HepG2 (cell line): ENCODE measurements around the gene JAKMIP2. TPM values are rescaled to one million over a fixed set of nuclear protein-coding genes. Genes with fewer than 3 reads are reported as not detected.

Experiments
- ATAC-seq: fragments of 200-7000 bp; cut with Tn5 transposase; 3 replicates; pipeline ENCODE4 v1.9.1; 2020; ENCODE audit warnings: mild to moderate bottlenecking, moderate library complexity
- BruUV-seq: library from RNA; stranded (reverse); fragments of 400-500 nt; replicated peaks from 2 replicates; lab custom pipeline; 2021; lab: Mats Ljungman, UMichigan
- CTCF ChIA-PET: fragments of 300-600 bp; formaldehyde crosslinking; extraction: SDS; loops from one replicate; lab custom pipeline; 2021; ENCODE audit warnings: low total read pairs, inconsistent platforms, low intra/inter-chr PET ratio; lab: Yijun Ruan, JAX
- POLR2A ChIA-PET: fragments of 350-600 bp; sonication (Branson Sonifier 250); formaldehyde crosslinking; loops from one replicate; lab custom pipeline; 2020; ENCODE audit warnings: antibody characterized with exemption, inconsistent platforms; lab: Yijun Ruan, JAX
- DNase-seq: peaks from one replicate; pipeline ENCODE4 v3.0.0-alpha.2; 2015; ENCODE audit warnings: low spot score
- FAIRE-seq: peaks from 3 replicates; lab custom pipeline; 2011; peaks lifted over from hg19 to GRCh38; lab: Jason Lieb, UNC
- H2AFZ ChIP-seq: one replicate; pipeline ENCODE4 v1.6.1; 2011; ENCODE audit warnings: low read length, inconsistent platforms
- H3K27ac ChIP-seq: fragments of 300-600 bp; 3 replicates; pipeline ENCODE4 v1.8.0; 2011; ENCODE audit warnings: mixed run types, mild to moderate bottlenecking, mixed read lengths, low read length, inconsistent platforms; ENCODE audit not compliant: insufficient read depth; ENCODE audit errors: extremely low read length
- H3K27me3 ChIP-seq, 2 experiments: fragments of 200-600 bp in 1 of 2; 2 replicates in 1 of 2; 3 replicates in 1 of 2; pipeline versions ENCODE4 v1.6.0 to v1.8.0; 2011; ENCODE audit warnings: low read length in 2 of 2, mild to moderate bottlenecking in 2 of 2, moderate library complexity in 2 of 2, inconsistent platforms in 1 of 2; ENCODE audit not compliant: insufficient read depth in 2 of 2, control insufficient read depth in 1 of 2
- H3K36me3 ChIP-seq, 2 experiments: fragments of 200-600 bp in 1 of 2; replicated peaks in 1 of 2; 2 replicates in 1 of 2; 3 replicates in 1 of 2; pipeline versions ENCODE4 v1.5.1 to v1.8.0; 2011; ENCODE audit warnings: low read length in 2 of 2, inconsistent platforms in 1 of 2; ENCODE audit not compliant: insufficient read depth in 2 of 2, control insufficient read depth in 1 of 2
- H3K4me1 ChIP-seq: 2 replicates; pipeline ENCODE4 v1.5.1; 2012; ENCODE audit warnings: low read length, inconsistent platforms; ENCODE audit not compliant: insufficient read depth
- H3K4me2 ChIP-seq: 2 replicates; pipeline ENCODE4 v1.6.0; 2011; ENCODE audit warnings: low read depth, low read length, inconsistent platforms
- H3K4me3 ChIP-seq, 3 experiments: fragments of 200-600 bp in 1 of 3; sonication (generic), shearing (Covaris generic) in 1 of 3; replicated peaks in 1 of 3; 2 replicates each; pipeline ENCODE4 v1.5.1; 2011 to 2016; ENCODE audit warnings: low read length in 3 of 3, inconsistent platforms in 2 of 3, low read depth in 2 of 3, mild to moderate bottlenecking in 2 of 3, control low read depth in 1 of 3, mixed read lengths in 1 of 3; ENCODE audit not compliant: insufficient read depth in 1 of 3
- H3K79me2 ChIP-seq: one replicate; pipeline ENCODE4 v1.6.1; 2011; ENCODE audit warnings: low read length, inconsistent platforms; ENCODE audit not compliant: insufficient read depth
- H3K9ac ChIP-seq: 2 replicates; pipeline ENCODE4 v1.6.0; 2011; ENCODE audit warnings: mild to moderate bottlenecking, low read depth, low read length, inconsistent platforms; ENCODE audit not compliant: insufficient read depth
- H3K9me3 ChIP-seq: 2 replicates; pipeline ENCODE4 v1.5.1; 2012; ENCODE audit warnings: mild to moderate bottlenecking, low read length
- H4K20me1 ChIP-seq: 2 replicates; pipeline ENCODE4 v1.6.0; 2011; ENCODE audit warnings: inconsistent platforms, mild to moderate bottlenecking, low read length, moderate library complexity; ENCODE audit not compliant: insufficient read depth
- CTCF ChIP-seq: sonication (generic); formaldehyde crosslinking; IDR thresholded peaks from 2 replicates; pipeline ENCODE4 v1.5.0; 2020; ENCODE audit warnings: mild to moderate bottlenecking, missing genetic modification reagents, moderate library complexity
- JUNB ChIP-seq: sonication (generic); formaldehyde crosslinking; IDR thresholded peaks from 2 replicates; pipeline ENCODE4 v1.8.0; 2022; ENCODE audit warnings: missing genetic modification reagents, mild to moderate bottlenecking, borderline replicate concordance
- NFYC ChIP-seq: IDR thresholded peaks from 2 replicates; pipeline ENCODE4 v1.6.1; 2016; ENCODE audit warnings: missing genetic modification reagents, missing compliant biosample characterization
- RAD21 ChIP-seq: fragments of 450-650 bp; formaldehyde crosslinking; IDR thresholded peaks from 2 replicates; pipeline ENCODE4 v1.5.0; 2020; ENCODE audit warnings: mild to moderate bottlenecking
- SMC3 ChIP-seq: IDR thresholded peaks from 2 replicates; pipeline ENCODE4 v1.6.1; 2011; ENCODE audit warnings: low read length, improper control_type of control experiment
- STAG1 ChIP-seq: sonication (generic); formaldehyde crosslinking; IDR thresholded peaks from 2 replicates; pipeline ENCODE4 v1.4.0; 2020; ENCODE audit warnings: missing genetic modification reagents
- ZNF543 ChIP-seq: sonication (generic); formaldehyde crosslinking; IDR thresholded peaks from 2 replicates; pipeline ENCODE4 v1.4.0; 2020; ENCODE audit warnings: mild to moderate bottlenecking, missing genetic modification reagents
- WGBS: methylation state at CpG from one replicate; pipeline ENCODE4 v1.1.6; 2017; ENCODE audit warnings: low lambda C conversion rate; 5-methylcytosine and 5-hydroxymethylcytosine counted together
- in situ Hi-C: cut with HindIII; loops from 2 replicates; pipeline ENCODE4 v1.10.0; 2017; ENCODE audit warnings: low pct_unique_long_range_greater_than_20kb; ENCODE audit not compliant: extremely low pct_ligation_motif_present
- intact Hi-C: fragments of 100-400 bp; cut with micrococcal nuclease; formaldehyde crosslinking; loops from one replicate; pipeline ENCODE4 v1.10.0; 2022; ENCODE audit not compliant: unreplicated experiment
- polyA plus RNA-seq, 8 experiments: library from polyadenylated mRNA; depleted of rRNA in 3 of 8; stranded (reverse) in 7 of 8; unstranded in 1 of 8; fragments of >200 nt; fragmentation: Illumina TruSeq in 4 of 8; extraction: Trizol in 4 of 8; gene quantifications; 2 replicates each; pipeline versions ENCODE4 v1.2.1 to v1.2.3, GENCODE V29; 2011 to 2016; ENCODE audit warnings: low read depth in 4 of 8, missing spikeins in 1 of 8, mixed read lengths in 1 of 8; ENCODE audit not compliant: insufficient read depth in 1 of 8
- total RNA-seq, 5 experiments: library from RNA; depleted of rRNA; stranded (reverse); fragments of >200 nt; fragmentation: Illumina TruSeq; extraction: Trizol; gene quantifications; 2 replicates each; pipeline ENCODE4 v1.2.3, GENCODE V29; 2016; ENCODE audit warnings: low read depth in 1 of 5

JAKMIP2 gene
- total and polyA plus RNA-seq, 2 of the 13 experiments (the other 11 are each of a cell fraction or from before 2014, with no cell fraction given) = 0.04 to 2.1 TPM

- in situ Hi-C loops = no loop called here
- no peak overlapping the region for H3K4me2 ChIP-seq
- FAIRE-seq = no peak
Measured at GRCh38 chr5:147685993-147686392, 96.5 kb downstream of the JAKMIP2 start.

GRCh38 chr5:147675168-147675567, 107.4 kb downstream of the JAKMIP2 start:
- 22% methylated on average over 2 of the region's 2 CpGs for WGBS
- ChIA-PET CTCF (interaction anchor here (0.8 to 2.8 kb wide), 2 partner anchors 45 to 47 kb away, joined by 3 to 46 read pairs; no protein-coding TSS in a partner anchor), POLR2A (no interaction called here)
- no peaks in the 10 kb centered on the region for H3K79me2 ChIP-seq
- no peak overlapping the region for H3K27ac ChIP-seq
- no peaks in the 10 kb centered on the region for H3K27me3 ChIP-seq
- FAIRE-seq (peak; percentile 57), ATAC-seq (peak; percentile 73), DNase-seq (peak; percentile 18)
- peaks cover 14% of the 10 kb centered on the region for H3K4me1 ChIP-seq
- no TSS peak for BruUV-seq
- intact Hi-C loops = loop anchor here (1.0 kb wide), 1 partner anchor 47 kb away; no protein-coding TSS in a partner anchor
- H3K36me3 ChIP-seq = no peaks in the 10 kb centered on the region
- no peak overlapping the region for H3K9ac ChIP-seq
- no peak overlapping the region for H2AFZ ChIP-seq
- H3K9me3 ChIP-seq = no peaks in the 10 kb centered on the region
- TF ChIP-seq CTCF (peak; percentile 67), RAD21 (peak; percentile 41; the same call in 1 of the 2 replicates), SMC3 (peak; percentile 88), NFYC (no peak), STAG1 (CRISPR knock-in tag) (peak; percentile 79), JUNB (CRISPR knock-in tag) (no peak)
- no peaks in the 10 kb centered on the region for H4K20me1 ChIP-seq
- H3K4me3 ChIP-seq = no peak overlapping the region
- H3K4me2 ChIP-seq = no peak overlapping the region
- in situ Hi-C loops = no loop called here

More at GRCh38 chr5:147685993-147686392, 96.5 kb downstream of the JAKMIP2 start:
- POLR2A ChIA-PET = no interaction called here
- intact Hi-C loops = no loop called here
- Histone ChIP-seq H3K36me3 (no peaks in the 10 kb centered on the region), H3K9ac (no peak overlapping the region), H3K4me3 (no peak overlapping the region), H3K27me3 (no peaks in the 10 kb centered on the region; a peak in 1 of 5 replicates), H3K27ac (no peak overlapping the region), H3K4me1 (no peaks in the 10 kb centered on the region), H2AFZ (no peak overlapping the region), H3K79me2 (no peaks in the 10 kb centered on the region), H3K9me3 (no peaks in the 10 kb centered on the region), H4K20me1 (no peaks in the 10 kb centered on the region)
- no TSS peak for BruUV-seq
- TF ChIP-seq ZNF543 (CRISPR knock-in tag) = no peak
- ATAC-seq (no peak), DNase-seq (no peak)
- CTCF ChIA-PET = no interaction called here
- 0% methylated on average over 3 of the region's 3 CpGs for WGBS
